SW 1271 (cell line): ENCODE data around the gene OBP2A.

ENCODE experiments used
- DNase-seq, 2 experiments: peaks; one replicate each; lab custom pipeline; 2025; lab: John Stamatoyannopoulos, UW

The OBP2A gene

DNA sequence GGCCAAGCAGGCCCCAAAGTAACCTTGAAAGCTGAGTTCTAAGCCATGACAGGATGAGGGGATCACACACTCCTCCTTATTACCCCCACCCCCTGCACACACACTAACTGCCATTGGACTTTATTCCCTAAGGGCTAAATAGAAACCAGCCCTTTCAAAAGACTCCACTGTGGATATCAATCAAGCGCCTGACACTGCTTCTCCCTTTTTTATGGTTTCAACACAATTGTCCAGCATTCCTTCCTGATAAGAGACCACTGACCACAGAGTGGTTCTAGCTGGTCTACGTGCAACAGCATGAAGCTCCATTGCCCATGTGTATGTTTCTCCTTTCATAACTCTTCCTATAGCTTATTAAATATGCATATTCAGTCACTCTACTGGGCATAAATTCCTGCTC is 50.3 kb downstream of the OBP2A start:
- DNase-seq: no peak
